ENCODE measurements around the gene MN1.

- TF ChIP-seq GATA2 (IDR thresholded peaks at IDR 0.05; ENCODE audit: low read depth, low read length) = no peak
- TF ChIP-seq GATA3 (IDR thresholded peaks at IDR 0.05; ENCODE audit: low read depth, low read length) = no peak
These were observed 6.5 kb downstream of the MN1 start for GRCh38 chr22:27795053-27795452.
